Measurements from ENCODE around the gene MATK.
A peak's percentile ranks its signal among the peaks of the same experiment; 100 is the strongest.
"Not testable (repeated sequence)": the region's sequence is repeated elsewhere in the genome, so short reads cannot be mapped to it uniquely, and the experiment has no call there.

Gene MATK

DNA sequence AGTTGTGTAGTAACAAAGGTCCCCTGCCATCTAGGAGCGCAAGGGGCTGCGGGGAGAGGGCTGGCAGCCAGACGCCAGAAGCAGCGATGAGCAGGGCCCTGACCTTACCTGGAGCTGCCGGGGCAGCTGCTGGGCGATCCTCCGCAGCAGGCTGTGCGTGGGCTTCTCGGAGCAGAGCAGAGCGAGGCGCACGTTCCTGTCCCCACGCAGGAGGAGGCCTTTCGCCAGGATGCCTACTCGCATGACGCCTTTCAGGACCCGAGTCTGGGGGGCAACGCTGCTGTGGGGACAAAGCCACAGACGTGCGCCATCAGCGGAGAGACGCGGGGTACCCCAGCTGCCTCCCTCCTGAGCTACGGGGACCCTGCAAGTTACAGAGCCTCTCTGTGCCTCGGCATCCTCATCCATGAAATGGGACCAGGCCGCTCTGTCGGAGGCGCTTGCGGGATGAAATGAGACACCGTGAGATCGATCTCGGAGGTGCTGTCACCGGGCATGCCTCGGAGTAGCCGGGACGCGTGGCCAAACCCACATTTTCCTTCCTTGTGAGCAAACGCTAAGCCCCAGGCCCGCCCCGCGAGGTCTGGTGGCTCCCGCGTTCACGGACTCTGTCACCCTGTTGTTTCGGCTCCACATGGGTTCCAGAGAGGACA lies 30.5 kb upstream of the MATK start:
- DNase-seq (ENCODE audit: insufficient read length, low spot score) = no peak
- no peak for FAIRE-seq

DNA sequence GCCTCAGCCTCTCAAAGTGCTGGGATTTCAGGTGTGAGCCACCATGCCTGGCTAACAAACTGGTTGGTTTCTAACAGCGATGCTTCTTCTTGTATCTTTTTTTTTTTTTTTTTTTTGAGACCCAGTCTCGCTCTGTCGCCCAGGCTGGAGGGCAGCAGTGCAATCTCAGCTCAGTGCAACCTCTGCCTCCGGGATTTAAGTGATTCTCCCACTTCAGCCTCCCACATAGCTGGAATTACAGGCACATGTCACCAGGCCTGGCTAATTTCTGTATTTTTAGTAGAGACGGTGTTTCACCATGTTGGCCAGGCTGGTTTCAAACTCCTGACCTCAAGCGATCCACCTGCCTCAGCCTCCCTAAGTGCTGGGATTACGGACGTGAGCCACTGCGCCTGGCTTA lies 30.0 kb upstream of the MATK start:
- DNase-seq (ENCODE audit: insufficient read length, low spot score); FAIRE-seq: not testable (repeated sequence)

DNA sequence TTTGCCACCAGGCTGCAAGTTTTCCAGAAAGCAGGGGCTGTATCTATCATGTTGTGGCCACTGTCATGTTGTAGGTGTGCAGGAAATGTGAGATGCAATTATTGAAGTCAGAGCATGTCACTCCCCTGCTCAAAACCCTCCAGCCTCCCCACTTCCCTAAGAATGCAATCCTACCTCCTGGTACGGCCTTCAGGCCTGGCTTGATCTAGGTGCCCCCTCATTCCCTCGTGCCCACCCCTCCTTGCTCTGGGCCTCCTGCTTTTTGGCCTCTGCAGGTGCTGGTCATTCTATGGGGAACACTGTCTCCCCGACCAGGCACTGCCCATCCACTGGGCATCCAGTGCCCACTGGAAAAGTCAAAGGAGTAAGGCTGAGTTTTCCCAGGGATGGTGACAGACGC lies 28.5 kb upstream of the MATK start:
- no peak for FAIRE-seq
- no peak for DNase-seq (ENCODE audit: insufficient read length, low spot score)

DNA sequence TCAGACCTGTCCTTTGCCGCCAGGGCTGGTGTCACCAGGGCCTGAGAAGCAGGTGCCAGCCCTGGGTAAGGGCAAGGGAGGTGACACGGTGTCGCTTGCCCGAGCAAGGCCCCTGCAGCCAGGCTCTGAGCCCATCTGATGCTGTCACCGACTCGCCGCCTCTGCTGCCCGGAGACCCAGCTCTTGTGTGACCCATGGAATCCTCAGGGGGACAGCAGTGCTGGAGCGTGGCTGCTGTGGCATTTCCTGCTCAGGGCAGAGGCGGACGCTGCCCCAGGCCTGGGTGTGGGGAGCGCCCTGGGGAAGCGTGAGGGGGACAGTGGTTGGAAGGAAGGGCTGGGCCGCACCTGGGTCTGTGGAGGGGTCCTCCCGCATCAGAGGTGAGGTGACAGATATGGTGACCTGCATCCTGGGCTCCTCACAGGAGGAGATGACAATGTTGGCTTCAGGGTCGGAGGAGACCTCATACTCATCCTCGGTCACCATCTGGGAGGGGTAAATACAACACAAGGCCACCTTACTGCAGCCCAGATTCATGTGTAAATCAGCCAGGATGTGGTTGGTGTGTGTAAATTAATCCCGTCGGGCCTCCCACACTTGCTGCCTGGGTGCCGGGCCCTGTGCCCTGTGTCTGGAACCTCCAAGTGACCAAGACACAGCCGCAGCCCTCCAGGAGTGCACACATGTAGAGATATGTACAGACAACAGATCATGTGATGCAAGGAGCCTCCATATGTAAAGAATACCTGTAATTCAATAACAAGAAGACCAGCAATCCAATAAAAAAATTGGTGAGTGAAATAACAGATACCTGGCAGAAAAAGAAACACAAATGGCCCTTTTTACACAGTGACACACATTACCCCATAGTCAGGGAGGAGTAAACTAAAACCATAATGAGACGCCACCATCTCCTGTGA lies 27.6 kb upstream of the MATK start:
- FAIRE-seq (no peak), DNase-seq (ENCODE audit: insufficient read length, low spot score) (no peak)

DNA sequence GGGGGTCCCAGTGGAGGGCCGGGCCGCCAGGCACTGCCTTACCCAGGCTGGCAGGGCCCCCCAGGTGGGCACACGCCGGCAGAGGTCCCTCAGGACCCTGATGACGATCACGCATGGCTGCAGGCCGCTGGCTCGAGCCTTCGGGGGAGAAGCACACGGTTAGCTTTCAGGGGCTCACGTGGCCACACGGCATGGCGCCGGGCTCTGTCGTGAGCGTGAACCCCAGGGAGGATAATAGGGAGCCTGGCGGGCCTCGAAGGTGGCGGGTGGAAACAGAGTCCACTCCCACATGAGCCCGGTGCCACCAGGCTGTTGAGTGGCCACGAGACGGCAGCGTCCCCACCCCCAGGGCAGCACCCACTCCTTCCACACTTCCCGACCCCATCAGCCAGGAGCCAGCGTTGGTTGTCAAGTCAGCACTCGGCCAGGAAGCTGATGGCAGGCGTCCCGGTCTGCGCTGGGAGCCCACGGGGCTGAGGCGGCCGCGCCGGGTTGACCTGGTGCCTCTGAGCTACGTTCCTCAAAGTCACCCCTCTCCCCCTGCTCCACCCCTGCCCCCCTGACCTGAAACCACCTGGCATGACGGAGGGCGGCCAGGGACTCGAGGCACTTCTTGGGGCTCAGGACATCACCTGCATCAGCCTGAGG lies 24.7 kb upstream of the MATK start:
- FAIRE-seq (no peak), DNase-seq (ENCODE audit: insufficient read length, low spot score) (no peak)

DNA sequence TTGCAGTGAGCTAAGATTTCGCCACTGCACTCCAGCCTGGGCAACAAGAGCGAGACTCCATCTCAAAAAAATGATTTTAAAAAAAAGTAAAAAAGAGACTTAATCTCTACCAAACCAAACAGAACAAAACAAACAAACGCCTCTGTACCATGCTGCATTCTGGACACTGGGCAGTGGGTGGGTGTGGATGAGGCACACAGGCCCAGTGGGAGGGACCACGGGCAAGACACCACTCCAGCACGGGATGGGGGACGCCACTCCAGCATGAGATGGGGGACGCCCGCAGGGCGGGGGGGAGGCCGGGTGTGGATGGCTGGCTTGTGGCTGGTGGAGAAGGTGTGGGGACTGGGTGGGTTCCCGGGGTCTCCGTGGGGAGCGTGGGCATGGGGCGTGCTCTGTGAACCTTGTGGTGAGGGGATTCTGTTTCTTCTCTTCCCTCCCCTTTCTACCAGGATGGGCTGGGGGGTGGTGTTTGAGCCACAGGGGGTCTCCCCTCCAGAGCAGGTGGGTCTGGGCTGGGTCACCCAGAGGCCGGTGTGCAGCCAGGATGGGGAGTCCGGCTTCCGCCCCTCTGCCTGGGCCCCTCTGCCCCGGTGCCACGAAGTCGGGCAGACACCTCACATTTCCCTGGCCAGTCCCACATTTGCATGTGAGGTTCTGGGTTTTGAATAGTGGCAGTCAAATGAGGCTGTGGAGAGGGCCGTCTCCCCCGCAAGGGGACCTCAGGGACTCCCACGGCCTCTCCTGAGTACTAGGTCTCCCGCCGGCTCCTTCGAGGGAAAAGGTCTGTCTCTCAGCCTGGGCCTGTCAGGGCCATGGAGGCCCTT lies 23.9 kb upstream of the MATK start:
- peak; percentile 61 for FAIRE-seq
- DNase-seq (ENCODE audit: insufficient read length, low spot score) = peak; percentile 68

DNA sequence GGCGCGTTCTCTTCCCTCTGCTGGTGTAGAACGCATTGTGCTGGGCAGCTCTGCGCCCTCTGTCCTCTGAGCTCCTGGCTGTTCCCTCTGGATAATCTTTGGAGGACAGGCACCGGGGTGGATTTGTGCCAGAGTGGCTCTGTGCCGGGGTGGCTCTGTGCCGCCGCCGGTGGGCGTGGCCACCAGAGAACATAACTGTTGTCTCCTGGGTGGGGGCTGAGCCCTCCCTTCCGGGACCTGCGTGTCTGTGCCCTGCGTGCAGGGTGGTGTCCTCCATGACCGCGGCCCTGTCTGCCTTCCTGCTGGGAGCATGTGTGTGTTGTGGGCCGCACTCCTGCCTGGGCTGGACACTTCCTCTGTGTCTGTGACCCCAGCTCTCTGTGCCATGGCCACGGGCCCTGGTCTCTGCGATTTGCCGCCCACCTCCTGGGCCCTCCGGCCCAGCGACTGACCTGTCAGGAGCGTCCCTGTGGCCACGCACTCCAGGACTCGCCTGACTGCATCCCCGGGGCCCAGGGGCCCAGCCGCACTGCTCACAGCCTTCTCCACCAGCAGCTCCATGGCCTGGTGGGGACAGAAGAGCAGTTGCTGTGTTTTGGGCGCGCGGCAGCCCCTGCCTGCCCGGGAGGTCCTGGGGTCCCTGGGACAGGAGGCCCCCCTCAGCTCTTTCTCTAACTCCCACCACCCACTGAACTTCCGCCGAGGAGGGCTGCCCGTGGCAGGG lies 22.4 kb upstream of the MATK start:
- FAIRE-seq (no peak), DNase-seq (ENCODE audit: insufficient read length, low spot score) (no peak)

DNA sequence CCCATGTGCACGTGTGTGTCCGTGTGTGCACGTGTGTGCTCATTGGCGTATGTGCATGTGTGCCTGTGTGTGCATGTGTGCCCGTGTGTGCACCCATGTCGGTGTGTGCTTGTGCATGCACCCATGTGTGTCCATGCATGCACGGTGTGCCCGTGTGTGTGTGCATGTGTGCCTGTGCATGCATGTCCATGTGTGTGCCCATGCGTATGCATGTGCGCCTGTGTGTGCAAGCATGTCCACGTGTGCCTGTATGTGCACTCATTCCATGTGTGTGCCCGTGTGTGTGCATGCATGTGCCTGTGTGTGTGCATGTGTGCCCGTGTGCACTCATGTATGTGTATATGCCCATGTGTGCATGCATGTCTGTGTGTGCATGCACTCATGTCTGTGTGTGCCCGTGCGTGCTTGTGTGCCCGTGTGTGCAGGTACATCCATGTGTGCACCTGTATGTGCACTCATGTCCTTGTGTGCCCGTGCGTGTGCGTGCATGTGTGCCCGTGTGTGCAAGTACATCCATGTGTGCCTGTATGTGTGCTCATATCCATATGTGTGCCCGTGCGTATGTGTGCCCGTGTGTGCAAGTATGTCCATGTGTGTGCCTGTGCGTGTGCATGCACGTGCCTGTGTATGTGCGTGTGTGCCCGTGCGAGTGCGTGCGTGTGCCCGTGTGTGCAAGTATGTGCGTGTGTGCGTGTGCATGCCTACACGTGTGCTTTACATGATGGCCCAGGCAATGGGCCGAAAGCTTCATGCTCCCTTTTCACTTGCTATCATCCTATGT lies 21.6 kb upstream of the MATK start:
- FAIRE-seq (no peak), DNase-seq (ENCODE audit: insufficient read length, low spot score) (no peak)

DNA sequence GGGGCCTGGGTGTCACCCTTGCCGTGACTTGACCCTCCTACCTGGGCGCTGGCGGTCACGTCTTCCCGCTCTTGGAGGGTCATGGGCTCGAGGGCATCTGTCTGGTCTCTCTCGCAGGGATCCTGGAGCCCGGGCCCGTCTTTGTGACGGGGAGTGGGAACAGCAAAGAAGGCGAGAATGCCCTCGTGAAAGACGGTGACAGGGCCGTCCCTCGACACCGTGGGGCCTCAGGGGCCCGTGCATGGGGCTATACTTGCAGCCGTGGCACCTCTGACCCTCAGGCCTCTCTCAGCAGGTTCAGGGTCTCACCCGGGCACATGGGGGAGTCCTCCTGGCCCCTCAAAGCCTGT lies 20.9 kb upstream of the MATK start:
- no peak for DNase-seq (ENCODE audit: insufficient read length, low spot score)
- FAIRE-seq = no peak

DNA sequence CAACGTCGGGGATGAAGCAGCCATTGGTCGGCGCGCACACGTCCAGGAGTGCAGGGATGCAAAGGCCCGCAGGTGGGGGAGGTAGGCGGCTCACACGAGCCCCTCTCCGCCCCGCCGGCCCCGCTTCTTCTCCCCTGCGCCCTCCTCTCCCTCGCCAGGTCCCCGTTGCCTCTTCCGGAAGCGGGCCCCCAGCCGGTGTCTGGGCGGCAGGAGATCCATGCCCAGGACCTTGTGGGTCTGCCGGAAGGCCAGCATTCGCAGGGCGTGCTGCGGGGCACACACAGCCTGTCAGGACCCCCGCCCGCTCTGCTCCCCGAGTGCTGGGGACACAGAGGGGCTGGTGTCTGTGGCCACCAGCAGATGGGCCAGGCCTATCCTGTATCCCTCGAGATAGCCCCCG lies 19.7 kb upstream of the MATK start:
- no peak for DNase-seq (ENCODE audit: insufficient read length, low spot score)
- FAIRE-seq = no peak

DNA sequence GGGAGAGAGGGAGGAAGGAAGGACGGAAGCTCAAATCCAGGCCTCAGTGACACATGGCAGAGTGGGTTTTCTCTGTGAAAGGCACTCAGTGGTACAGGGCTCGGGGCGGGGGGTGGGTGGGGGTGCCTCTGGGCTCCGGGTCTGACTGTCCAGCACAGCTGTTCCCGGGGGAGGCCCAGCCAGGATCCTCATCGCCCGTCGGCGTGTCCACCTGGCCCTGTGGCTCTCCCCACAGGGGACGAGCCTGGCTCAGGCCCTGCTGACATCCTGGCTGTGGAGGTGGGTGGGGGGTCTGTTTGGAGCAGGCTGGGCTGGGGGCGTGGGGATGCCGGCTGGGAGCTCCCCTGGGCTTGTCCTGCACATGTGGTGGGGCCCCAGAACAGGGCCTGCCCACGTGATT lies 18.2 kb upstream of the MATK start:
- DNase-seq (ENCODE audit: insufficient read length, low spot score) (no peak), FAIRE-seq (no peak)

DNA sequence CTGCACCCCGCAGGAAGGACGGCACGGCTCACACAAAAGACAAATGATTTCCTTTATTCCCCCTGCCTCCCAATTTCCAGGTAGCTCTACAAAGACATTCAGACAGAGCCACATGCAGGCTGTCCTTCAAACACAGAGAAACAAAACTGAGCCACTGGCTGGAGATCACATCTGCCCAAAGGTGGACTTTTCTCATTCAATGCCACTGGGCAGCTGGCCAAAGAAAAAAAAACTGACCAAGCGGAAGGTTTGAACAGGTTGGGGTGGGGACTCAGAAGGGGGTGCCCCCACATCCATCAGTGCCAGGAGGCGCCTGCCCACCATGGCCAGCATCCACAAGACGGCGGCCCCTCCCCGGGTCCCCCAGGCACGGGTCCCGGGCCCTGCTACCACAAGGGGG lies 17.8 kb upstream of the MATK start:
- DNase-seq (ENCODE audit: insufficient read length, low spot score) = no peak
- no peak for FAIRE-seq

DNA sequence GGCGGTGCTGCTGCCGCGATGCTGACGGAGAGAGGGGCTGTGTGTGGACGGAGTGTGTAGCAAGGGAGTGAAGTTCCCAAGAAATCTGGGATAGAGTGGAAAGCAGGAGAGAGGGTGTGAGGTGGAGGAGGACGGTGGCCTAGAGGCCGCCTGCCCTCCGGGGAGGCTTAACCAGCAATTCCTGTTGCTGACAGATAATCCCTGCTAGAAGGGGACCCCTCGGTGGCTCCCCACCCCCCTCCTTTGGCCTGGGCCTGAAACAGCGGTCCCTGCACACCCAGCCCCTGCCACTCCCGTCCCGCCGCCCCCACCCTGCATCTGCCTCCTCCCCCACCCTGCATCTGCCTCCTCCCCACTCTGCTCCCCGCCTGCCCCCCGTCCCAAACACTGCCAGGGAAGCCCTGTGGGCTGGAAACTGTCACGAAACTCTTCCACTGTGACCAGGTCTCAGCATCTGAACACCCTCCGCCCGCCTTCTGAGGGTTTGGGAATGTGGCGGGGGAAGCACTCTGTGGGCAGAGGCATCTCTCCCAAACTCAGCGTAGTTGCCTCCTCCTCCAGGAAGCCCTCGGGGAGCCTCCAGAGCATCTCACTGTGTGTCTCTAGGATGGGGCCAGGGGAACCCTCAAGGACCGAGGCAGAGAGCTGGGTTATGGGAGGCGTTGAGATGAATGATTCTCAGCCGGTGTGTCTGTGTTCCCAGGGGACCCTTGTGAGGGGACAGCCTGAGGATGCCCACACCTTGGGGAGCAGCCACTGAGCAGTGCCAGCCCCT lies 17.1 kb upstream of the MATK start:
- no peak for FAIRE-seq
- DNase-seq (ENCODE audit: insufficient read length, low spot score) = no peak

DNA sequence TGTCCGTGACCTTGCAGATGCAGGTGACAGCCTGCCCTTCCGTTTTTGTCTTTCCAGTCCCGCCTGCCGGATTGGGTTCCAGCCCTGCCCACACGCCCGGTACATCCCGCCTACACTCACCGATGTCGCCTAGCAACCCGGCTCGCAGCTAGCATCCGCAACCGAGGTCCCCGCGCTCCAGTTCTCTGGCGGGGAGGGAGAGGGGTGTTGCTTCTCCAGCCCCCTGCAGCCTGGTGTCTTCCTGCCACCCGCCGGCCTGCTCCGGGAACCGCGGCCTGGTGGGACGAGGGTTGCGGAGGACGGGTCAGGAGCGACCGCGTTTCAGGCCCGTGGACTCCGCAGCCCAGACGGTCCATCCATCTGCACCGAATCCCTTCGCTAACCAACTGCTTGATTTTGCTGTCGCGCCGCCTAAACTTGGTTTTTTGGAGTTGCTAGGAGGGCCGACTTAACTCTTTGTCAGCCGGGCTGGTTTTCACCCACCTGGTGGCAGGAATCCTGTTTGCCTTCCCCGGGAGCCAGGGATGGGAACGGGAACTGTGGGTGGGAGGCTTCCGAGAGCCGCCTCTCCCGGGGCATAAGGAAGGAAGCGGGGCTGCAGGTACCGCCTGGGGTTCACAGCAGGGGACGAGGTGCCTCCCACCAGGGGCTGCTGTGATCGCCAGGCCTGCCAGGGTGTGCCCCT lies 15.4 kb upstream of the MATK start:
- FAIRE-seq (no peak), DNase-seq (ENCODE audit: insufficient read length, low spot score) (no peak)

DNA sequence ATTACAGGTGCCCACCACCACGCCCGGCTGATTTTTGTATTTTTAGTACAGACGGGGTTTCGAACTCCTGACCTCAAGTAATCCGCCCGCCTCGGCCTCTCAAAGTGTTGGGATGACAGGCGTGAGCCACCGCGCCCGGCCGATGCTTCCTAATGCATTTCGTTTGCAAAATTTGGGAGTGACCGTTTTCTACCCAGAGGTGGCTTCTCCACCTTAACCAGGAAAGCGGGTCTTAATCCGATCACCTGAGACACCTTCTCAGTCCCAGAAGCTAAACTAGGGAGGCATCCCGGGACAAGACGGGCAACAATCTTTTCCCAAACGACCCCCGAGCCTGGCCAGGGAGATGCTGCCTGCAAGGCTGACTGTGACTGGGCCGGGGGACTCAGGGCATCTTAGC lies 14.8 kb upstream of the MATK start:
- FAIRE-seq (no peak), DNase-seq (ENCODE audit: insufficient read length, low spot score) (no peak)

DNA sequence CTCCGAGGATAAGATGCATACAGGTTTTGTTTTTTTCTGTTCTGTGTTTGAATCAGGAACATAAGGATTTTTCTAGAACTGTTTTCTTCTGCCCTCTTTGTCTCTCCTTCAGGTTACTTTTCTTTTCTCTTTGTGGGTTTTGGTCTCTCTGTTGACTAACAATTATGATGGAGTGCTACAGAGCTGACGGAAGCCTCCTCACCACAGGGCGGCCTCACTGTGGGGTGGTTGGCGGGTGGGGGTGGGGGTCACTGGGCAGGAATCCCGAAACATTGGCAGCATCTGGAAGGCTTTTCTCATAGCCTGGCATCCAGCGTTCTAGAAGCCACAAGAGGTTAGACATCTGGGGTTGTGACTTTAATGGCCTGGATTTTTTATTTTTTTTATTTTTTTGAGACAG lies 12.0 kb upstream of the MATK start:
- no peak for DNase-seq (ENCODE audit: insufficient read length, low spot score)
- FAIRE-seq = no peak

DNA sequence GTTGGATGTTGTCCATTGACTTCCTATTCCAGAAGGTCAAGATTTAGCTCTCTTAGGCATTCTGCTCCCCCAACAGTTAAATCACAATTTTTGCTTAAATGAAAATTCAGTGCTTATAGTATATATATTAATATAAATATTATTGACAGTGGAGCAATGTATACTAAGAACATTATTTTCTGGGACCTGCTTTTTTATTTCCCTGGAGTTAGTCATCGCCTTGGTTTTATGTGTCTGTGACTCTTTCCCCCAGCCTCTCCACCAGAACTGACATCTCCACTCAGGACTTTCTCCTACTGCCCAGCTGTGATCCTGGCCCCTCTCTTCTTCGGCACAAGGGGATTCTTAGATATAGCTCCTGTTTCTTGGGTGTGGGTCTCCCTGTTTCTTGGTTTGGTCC lies 10.2 kb upstream of the MATK start:
- FAIRE-seq = no peak

DNA sequence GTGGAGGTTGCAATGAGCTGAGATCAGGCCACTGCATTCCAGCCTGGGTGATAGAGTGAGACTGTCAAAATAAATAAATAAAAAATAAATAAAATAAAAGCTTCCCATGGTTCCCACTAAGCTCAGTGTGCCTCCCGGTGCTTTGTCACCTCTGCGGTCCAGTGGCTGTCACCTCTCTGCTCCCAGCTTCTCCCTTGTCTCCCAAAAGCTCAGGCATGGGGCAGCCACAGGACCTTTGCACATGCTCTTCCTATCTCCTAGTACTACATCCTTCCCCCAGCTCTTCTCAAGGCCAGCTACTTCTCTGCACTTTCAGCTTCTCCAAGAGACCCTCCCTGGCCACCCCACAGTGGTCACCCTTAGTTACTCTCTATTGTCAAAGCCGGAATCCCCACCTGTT lies 7.6 kb upstream of the MATK start:
- FAIRE-seq = no peak
- no peak for DNase-seq (ENCODE audit: insufficient read length, low spot score)

More for the DNA sequence above, 10.2 kb upstream of the MATK start:
- no peak for DNase-seq (ENCODE audit: insufficient read length, low spot score)
